ENCODE results near the gene KLHL41.

The KLHL41 gene

DNA sequence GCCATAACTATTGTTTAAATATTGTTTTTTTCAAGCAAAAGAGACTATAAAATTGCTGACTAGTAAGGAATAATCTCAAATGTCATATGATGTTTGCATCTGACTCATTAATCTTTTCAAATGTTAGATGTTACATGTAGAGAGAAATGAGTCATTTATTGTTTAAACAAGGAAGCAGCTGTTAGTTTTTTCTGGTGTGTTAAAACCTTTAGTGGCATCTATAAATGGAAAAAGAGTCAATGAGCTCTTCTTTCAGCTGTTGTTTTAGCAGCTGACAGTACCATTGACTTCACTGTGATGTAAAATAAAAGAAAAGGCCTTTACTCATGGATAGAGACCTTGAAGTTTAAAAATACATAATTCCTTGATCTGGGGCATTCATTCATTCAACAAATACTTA, 1.8 kb upstream of the KLHL41 start (continued):
- no peak for TF ChIP-seq TSHZ2 (CRISPR knock-in tag; IDR thresholded peaks at IDR 0.05)

DNA sequence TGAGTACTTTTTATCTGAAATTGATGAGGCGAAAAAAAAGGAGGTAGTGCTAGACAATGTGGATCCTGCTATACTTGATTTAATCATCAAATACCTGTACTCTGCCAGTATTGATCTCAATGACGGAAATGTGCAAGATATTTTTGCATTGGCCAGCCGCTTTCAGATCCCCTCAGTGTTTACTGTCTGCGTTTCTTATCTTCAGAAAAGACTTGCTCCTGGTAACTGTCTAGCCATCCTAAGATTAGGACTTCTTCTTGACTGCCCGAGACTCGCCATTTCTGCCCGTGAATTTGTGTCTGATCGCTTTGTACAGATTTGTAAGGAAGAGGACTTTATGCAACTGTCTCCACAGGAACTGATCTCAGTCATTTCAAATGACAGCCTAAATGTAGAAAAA, 453 bp downstream of the KLHL41 start:
- ATAC-seq: no peak
- TF ChIP-seq CSRNP3 (CRISPR knock-in tag; IDR thresholded peaks at IDR 0.05): no peak
- TF ChIP-seq ZFP3 (CRISPR knock-in tag; IDR thresholded peaks at IDR 0.05): no peak
- TF ChIP-seq ZNF8 (CRISPR knock-in tag; IDR thresholded peaks at IDR 0.05): no peak
- no peak for TF ChIP-seq PPARA (CRISPR knock-in tag; IDR thresholded peaks at IDR 0.05; ENCODE audit: borderline replicate concordance)

DNA sequence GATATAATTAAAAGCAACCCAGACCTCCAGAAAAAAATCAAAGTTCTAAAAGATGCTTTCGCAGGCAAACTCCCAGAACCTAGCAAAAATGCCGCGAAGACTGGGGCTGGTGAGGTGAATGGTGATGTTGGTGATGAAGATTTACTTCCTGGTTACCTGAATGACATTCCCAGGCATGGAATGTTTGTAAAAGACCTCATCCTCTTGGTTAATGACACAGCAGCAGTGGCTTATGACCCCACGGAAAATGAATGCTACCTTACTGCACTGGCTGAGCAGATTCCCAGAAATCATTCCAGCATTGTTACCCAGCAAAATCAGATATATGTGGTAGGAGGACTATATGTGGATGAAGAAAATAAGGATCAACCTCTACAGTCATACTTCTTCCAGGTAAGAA, 994 bp downstream of the KLHL41 start:
- TF ChIP-seq ZC3H10 (CRISPR knock-in tag; IDR thresholded peaks at IDR 0.05) (no peak), CSDC2 (CRISPR knock-in tag; IDR thresholded peaks at IDR 0.05) (no peak), ARNTL (CRISPR knock-in tag; IDR thresholded peaks at IDR 0.05; ENCODE audit: borderline replicate concordance, low read depth) (no peak), SNAI2 (CRISPR knock-in tag; IDR thresholded peaks at IDR 0.05) (no peak)
- TF ChIP-seq, protein P1, sequence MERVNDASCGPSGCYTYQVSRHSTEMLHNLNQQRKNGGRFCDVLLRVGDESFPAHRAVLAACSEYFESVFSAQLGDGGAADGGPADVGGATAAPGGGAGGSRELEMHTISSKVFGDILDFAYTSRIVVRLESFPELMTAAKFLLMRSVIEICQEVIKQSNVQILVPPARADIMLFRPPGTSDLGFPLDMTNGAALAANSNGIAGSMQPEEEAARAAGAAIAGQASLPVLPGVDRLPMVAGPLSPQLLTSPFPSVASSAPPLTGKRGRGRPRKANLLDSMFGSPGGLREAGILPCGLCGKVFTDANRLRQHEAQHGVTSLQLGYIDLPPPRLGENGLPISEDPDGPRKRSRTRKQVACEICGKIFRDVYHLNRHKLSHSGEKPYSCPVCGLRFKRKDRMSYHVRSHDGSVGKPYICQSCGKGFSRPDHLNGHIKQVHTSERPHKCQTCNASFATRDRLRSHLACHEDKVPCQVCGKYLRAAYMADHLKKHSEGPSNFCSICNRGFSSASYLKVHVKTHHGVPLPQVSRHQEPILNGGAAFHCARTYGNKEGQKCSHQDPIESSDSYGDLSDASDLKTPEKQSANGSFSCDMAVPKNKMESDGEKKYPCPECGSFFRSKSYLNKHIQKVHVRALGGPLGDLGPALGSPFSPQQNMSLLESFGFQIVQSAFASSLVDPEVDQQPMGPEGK (CRISPR knock-in tag; IDR thresholded peaks at IDR 0.05; ENCODE audit: borderline replicate concordance): no peak
- no peak for ATAC-seq

DNA sequence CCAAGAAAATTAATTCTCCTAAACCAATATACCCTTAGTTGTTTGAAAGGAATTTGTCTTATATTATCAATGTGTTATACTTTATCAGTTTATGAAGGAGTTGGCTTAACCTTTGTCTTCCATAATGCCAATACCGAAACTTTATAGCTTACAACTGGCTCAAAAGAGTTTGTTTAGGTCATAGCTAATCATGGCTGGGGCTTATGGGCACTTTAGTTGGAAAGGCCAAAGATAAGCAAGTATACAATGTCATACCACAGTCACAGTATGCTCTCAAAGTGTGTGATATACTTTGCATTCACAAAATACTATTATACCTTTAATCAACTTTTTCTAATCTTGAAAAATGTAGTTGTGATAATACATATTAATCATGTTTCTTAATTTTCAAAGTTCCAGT, 2.3 kb downstream of the KLHL41 start:
- ATAC-seq: no peak
- TF ChIP-seq ISL1 (CRISPR knock-in tag; IDR thresholded peaks at IDR 0.05) (no peak), ZNF70 (CRISPR knock-in tag; IDR thresholded peaks at IDR 0.05) (no peak), ZFP30 (CRISPR knock-in tag; IDR thresholded peaks at IDR 0.05) (no peak), BACH2 (CRISPR knock-in tag; IDR thresholded peaks at IDR 0.05; ENCODE audit: borderline replicate concordance) (no peak), ZNF8 (CRISPR knock-in tag; IDR thresholded peaks at IDR 0.05) (no peak), ZNF565 (CRISPR knock-in tag; conservative IDR thresholded peaks at IDR 0.05; ENCODE audit: low read depth) (no peak), CSRNP3 (CRISPR knock-in tag; IDR thresholded peaks at IDR 0.05) (no peak), ESRRG (CRISPR knock-in tag; IDR thresholded peaks at IDR 0.05) (no peak), CSDC2 (CRISPR knock-in tag; IDR thresholded peaks at IDR 0.05) (no peak), ZC3H10 (CRISPR knock-in tag; IDR thresholded peaks at IDR 0.05) (no peak), TSHZ2 (CRISPR knock-in tag; IDR thresholded peaks at IDR 0.05) (no peak), TOX (CRISPR knock-in tag; IDR thresholded peaks at IDR 0.05; ENCODE audit: borderline replicate concordance) (no peak), TCF4 (CRISPR knock-in tag; IDR thresholded peaks at IDR 0.05; ENCODE audit: borderline replicate concordance) (no peak), ARNTL (CRISPR knock-in tag; IDR thresholded peaks at IDR 0.05; ENCODE audit: borderline replicate concordance, low read depth) (no peak), ZFP3 (CRISPR knock-in tag; IDR thresholded peaks at IDR 0.05) (no peak), RARB (CRISPR knock-in tag; IDR thresholded peaks at IDR 0.05) (no peak), GLIS3 (CRISPR knock-in tag; IDR thresholded peaks at IDR 0.05) (no peak)
- TF ChIP-seq, protein P2, sequence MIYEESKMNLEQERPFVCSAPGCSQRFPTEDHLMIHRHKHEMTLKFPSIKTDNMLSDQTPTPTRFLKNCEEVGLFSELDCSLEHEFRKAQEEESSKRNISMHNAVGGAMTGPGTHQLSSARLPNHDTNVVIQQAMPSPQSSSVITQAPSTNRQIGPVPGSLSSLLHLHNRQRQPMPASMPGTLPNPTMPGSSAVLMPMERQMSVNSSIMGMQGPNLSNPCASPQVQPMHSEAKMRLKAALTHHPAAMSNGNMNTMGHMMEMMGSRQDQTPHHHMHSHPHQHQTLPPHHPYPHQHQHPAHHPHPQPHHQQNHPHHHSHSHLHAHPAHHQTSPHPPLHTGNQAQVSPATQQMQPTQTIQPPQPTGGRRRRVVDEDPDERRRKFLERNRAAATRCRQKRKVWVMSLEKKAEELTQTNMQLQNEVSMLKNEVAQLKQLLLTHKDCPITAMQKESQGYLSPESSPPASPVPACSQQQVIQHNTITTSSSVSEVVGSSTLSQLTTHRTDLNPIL (CRISPR knock-in tag; IDR thresholded peaks at IDR 0.05; ENCODE audit: low read depth): no peak
- TF ChIP-seq, protein P1 (CRISPR knock-in tag; IDR thresholded peaks at IDR 0.05; ENCODE audit: borderline replicate concordance): no peak

All from SK-N-SH treated with all-trans-retinoic acid at 6 μM for 48 hours (cell line).